Stomach smooth muscle (tissue), 2 donors: ENCODE data around the gene PLCH2.

Experiments used
- H3K27ac ChIP-seq: one replicate; pipeline ENCODE4 v1.7.0; 2013; ENCODE audit warnings: mild to moderate bottlenecking, low read length, inconsistent platforms
- H3K27me3 ChIP-seq, 2 donors: one replicate each; pipeline ENCODE4 v1.7.0; 2013; ENCODE audit warnings: low read length in 2 of 2; ENCODE audit not compliant: insufficient read depth in 2 of 2, control insufficient read depth in 1 of 2
- H3K36me3 ChIP-seq, 2 donors: one replicate each; pipeline ENCODE4 v1.7.0; 2013; ENCODE audit warnings: low read length in 2 of 2; ENCODE audit not compliant: control insufficient read depth in 2 of 2, insufficient read depth in 2 of 2
- H3K4me1 ChIP-seq: one replicate; pipeline ENCODE4 v1.7.0; 2013; ENCODE audit warnings: low read length; ENCODE audit not compliant: control insufficient read depth, insufficient read depth
- H3K4me3 ChIP-seq, 2 donors: one replicate each; pipeline ENCODE4 v1.7.0; 2013; ENCODE audit warnings: low read length in 2 of 2
- H3K9ac ChIP-seq, 2 donors: one replicate each; pipeline ENCODE4 v1.7.0; 2013; ENCODE audit warnings: low read length in 2 of 2, mild to moderate bottlenecking in 1 of 2
- H3K9me3 ChIP-seq, 2 donors: one replicate each; pipeline ENCODE4 v1.7.0; 2013; ENCODE audit warnings: low read length in 2 of 2; ENCODE audit not compliant: control insufficient read depth in 2 of 2
- donor health status: healthy.
- donor health status: Pancreatic carcinoma.

Gene PLCH2

GRCh38 chr1:2498648-2499047, 22.6 kb downstream of the PLCH2 start:
- peaks cover 14 to 20% of the 10 kb centered on the region in 2 donors for H3K27me3 ChIP-seq

GRCh38 chr1:2499260-2499659, 23.2 kb downstream of the PLCH2 start:
- Histone ChIP-seq H3K9ac (no peak overlapping the region), H3K9me3 (no peaks in the 10 kb centered on the region), H3K4me3 (no peak overlapping the region), H3K36me3 (no peaks in the 10 kb centered on the region), H3K4me1 (peaks cover 3% of the 10 kb centered on the region), H3K27me3 (peaks cover 18 to 26% of the 10 kb centered on the region in 2 donors), H3K27ac (no peak overlapping the region)

More at GRCh38 chr1:2498648-2499047, 22.6 kb downstream of the PLCH2 start:
- no peak overlapping the region for H3K9ac ChIP-seq
- no peak overlapping the region for H3K27ac ChIP-seq
- no peaks in the 10 kb centered on the region for H3K36me3 ChIP-seq
- no peaks in the 10 kb centered on the region for H3K4me1 ChIP-seq
- no peaks in the 10 kb centered on the region for H3K9me3 ChIP-seq
- H3K4me3 ChIP-seq = no peak overlapping the region

- H3K36me3 ChIP-seq = no peaks in the 10 kb centered on the region
- H3K9ac ChIP-seq = no peak overlapping the region
- H3K27me3 ChIP-seq = peaks cover 21 to 34% of the 10 kb centered on the region in 2 donors
- H3K4me3 ChIP-seq = no peak overlapping the region
- H3K9me3 ChIP-seq = no peaks in the 10 kb centered on the region
- H3K27ac ChIP-seq = no peak overlapping the region
- H3K4me1 ChIP-seq = peaks cover 9% of the 10 kb centered on the region
Observed at GRCh38 chr1:2499986-2500596, 24.0 kb downstream of the PLCH2 start.

- H3K27me3 ChIP-seq = peaks cover 21 to 41% of the 10 kb centered on the region in 2 donors
- H3K9ac ChIP-seq = no peak overlapping the region
- H3K4me3 ChIP-seq = no peak overlapping the region
- no peaks in the 10 kb centered on the region for H3K36me3 ChIP-seq
- no peak overlapping the region for H3K27ac ChIP-seq
- peaks cover 9% of the 10 kb centered on the region for H3K4me1 ChIP-seq
- no peaks in the 10 kb centered on the region for H3K9me3 ChIP-seq
Observed at GRCh38 chr1:2501041-2501819, 25.1 kb downstream of the PLCH2 start.

- H3K4me1 ChIP-seq = peaks cover 14% of the 10 kb centered on the region
- H3K9ac ChIP-seq = no peak overlapping the region
- no peak overlapping the region for H3K4me3 ChIP-seq
- peaks cover 21 to 41% of the 10 kb centered on the region in 2 donors for H3K27me3 ChIP-seq
- H3K27ac ChIP-seq = no peak overlapping the region
- H3K9me3 ChIP-seq = no peaks in the 10 kb centered on the region
- H3K36me3 ChIP-seq = no peaks in the 10 kb centered on the region
Observed at GRCh38 chr1:2501820-2502119, 25.7 kb downstream of the PLCH2 start.

GRCh38 chr1:2502210-2502609, 26.1 kb downstream of the PLCH2 start:
- H3K27me3 ChIP-seq = peaks cover 21 to 41% of the 10 kb centered on the region in 2 donors
- H3K9me3 ChIP-seq = no peaks in the 10 kb centered on the region
- H3K4me1 ChIP-seq = peaks cover 17% of the 10 kb centered on the region
- no peak overlapping the region for H3K27ac ChIP-seq
- H3K36me3 ChIP-seq = no peaks in the 10 kb centered on the region
- H3K4me3 ChIP-seq = no peak overlapping the region
- no peak overlapping the region for H3K9ac ChIP-seq

GRCh38 chr1:2502661-2503553, 26.8 kb downstream of the PLCH2 start:
- H3K36me3 ChIP-seq = no peaks in the 10 kb centered on the region
- peaks cover 18% of the 10 kb centered on the region for H3K4me1 ChIP-seq
- H3K9me3 ChIP-seq = no peaks in the 10 kb centered on the region
- H3K9ac ChIP-seq = no peak overlapping the region
- peaks cover 21 to 41% of the 10 kb centered on the region in 2 donors for H3K27me3 ChIP-seq
- H3K4me3 ChIP-seq = no peak overlapping the region
- H3K27ac ChIP-seq = no peak overlapping the region

- H3K36me3 ChIP-seq = peaks cover 0 to 2% of the 10 kb centered on the region in 2 donors
- no peak overlapping the region for H3K4me3 ChIP-seq
- no peaks in the 10 kb centered on the region for H3K9me3 ChIP-seq
- peaks cover 21 to 41% of the 10 kb centered on the region in 2 donors for H3K27me3 ChIP-seq
- peaks cover 18% of the 10 kb centered on the region for H3K4me1 ChIP-seq
- H3K27ac ChIP-seq = no peak overlapping the region
- no peak overlapping the region for H3K9ac ChIP-seq
Observed at GRCh38 chr1:2503554-2504224, 27.6 kb downstream of the PLCH2 start.

- Histone ChIP-seq H3K9me3 (no peaks in the 10 kb centered on the region), H3K4me3 (no peak overlapping the region), H3K4me1 (peaks cover 18% of the 10 kb centered on the region), H3K36me3 (peaks cover 5 to 8% of the 10 kb centered on the region in 2 donors), H3K9ac (no peak overlapping the region), H3K27me3 (peaks cover 21 to 40% of the 10 kb centered on the region in 2 donors), H3K27ac (no peak overlapping the region)
Observed at GRCh38 chr1:2504225-2504948, 28.3 kb downstream of the PLCH2 start.

GRCh38 chr1:2504949-2505272, 28.8 kb downstream of the PLCH2 start:
- Histone ChIP-seq H3K4me1 (peaks cover 18% of the 10 kb centered on the region), H3K9me3 (no peaks in the 10 kb centered on the region), H3K4me3 (no peak overlapping the region), H3K36me3 (peaks cover 10 to 13% of the 10 kb centered on the region in 2 donors), H3K9ac (no peak overlapping the region), H3K27ac (no peak overlapping the region), H3K27me3 (peaks cover 21 to 38% of the 10 kb centered on the region in 2 donors)
